BJ (cell line): ENCODE measurements around the gene SYT1. TPM values are rescaled to one million over a fixed set of nuclear protein-coding genes. Genes with fewer than 3 reads are reported as not detected.

Experiments used
- CTCF ChIA-PET: fragments of 350-600 bp; formaldehyde crosslinking; extraction: SDS; loops from one replicate; lab custom pipeline; 2021; ENCODE audit warnings: antibody characterized with exemption, inconsistent platforms; lab: Yijun Ruan, JAX
- POLR2A ChIA-PET: fragments of 300-600 bp; sonication (Branson Sonifier 250); formaldehyde crosslinking; extraction: SDS; loops from one replicate; lab custom pipeline; 2021; ENCODE audit warnings: antibody characterized with exemption; lab: Charles Lee
- DNase-seq: peaks from one replicate; pipeline ENCODE4 v3.0.0-alpha.2; 2011; ENCODE audit warnings: low read depth
- H3K27me3 ChIP-seq: 2 replicates; pipeline ENCODE4 v1.6.0; 2011; ENCODE audit warnings: low read length; ENCODE audit not compliant: control insufficient read depth, insufficient read depth
- H3K36me3 ChIP-seq: 2 replicates; pipeline ENCODE4 v1.5.1; 2011; ENCODE audit warnings: low read length; ENCODE audit not compliant: control insufficient read depth, insufficient read depth
- H3K4me3 ChIP-seq: 2 replicates; pipeline ENCODE4 v1.5.1; 2011; ENCODE audit warnings: low read depth, mild to moderate bottlenecking, control low read depth, low read length
- CTCF ChIP-seq: IDR thresholded peaks from 2 replicates; pipeline ENCODE4 v1.5.1; 2011; ENCODE audit warnings: low read depth, mild to moderate bottlenecking, control low read depth, inconsistent platforms, low read length, moderate library complexity; ENCODE audit not compliant: insufficient read depth
- polyA plus RNA-seq: library from polyadenylated mRNA; depleted of rRNA; stranded (reverse); fragments of >200 nt; gene quantifications from 2 replicates; pipeline ENCODE4 v1.2.3, GENCODE V29; 2011

SYT1 gene
- polyA plus RNA-seq, 1 experiment, result 0.70 TPM

GRCh38 chr12:79085106-79085682 is 220.6 kb downstream of the SYT1 start:
- Histone ChIP-seq H3K36me3 (no peaks in the 10 kb centered on the region), H3K4me3 (no peak overlapping the region), H3K27me3 (no peaks in the 10 kb centered on the region)
- ChIA-PET POLR2A (no interaction called here), CTCF (no interaction called here)
- no peak for DNase-seq
- TF ChIP-seq CTCF, result no peak

- Histone ChIP-seq H3K36me3 (no peaks in the 10 kb centered on the region), H3K4me3 (no peak overlapping the region), H3K27me3 (no peaks in the 10 kb centered on the region)
- no peak for DNase-seq
- no peak for TF ChIP-seq CTCF
- POLR2A ChIA-PET, result no interaction called here
- CTCF ChIA-PET, result no interaction called here
Measured at GRCh38 chr12:79086541-79087296, 222.1 kb downstream of the SYT1 start.

GRCh38 chr12:79098530-79098929 is 234.0 kb downstream of the SYT1 start:
- POLR2A ChIA-PET, result interaction anchor here (0.6 kb wide), 1 partner anchor 24 kb away, joined by 10 read pairs; no protein-coding TSS in a partner anchor
- no peaks in the 10 kb centered on the region for H3K36me3 ChIP-seq
- H3K27me3 ChIP-seq, result no peaks in the 10 kb centered on the region
- CTCF ChIA-PET, result no interaction called here
- no peak for DNase-seq
- no peak for TF ChIP-seq CTCF
- H3K4me3 ChIP-seq, result no peak overlapping the region

- CTCF ChIA-PET, result no interaction called here
- no peak for DNase-seq
- no peaks in the 10 kb centered on the region for H3K36me3 ChIP-seq
- H3K4me3 ChIP-seq, result no peak overlapping the region
- H3K27me3 ChIP-seq, result no peaks in the 10 kb centered on the region
- no peak for TF ChIP-seq CTCF
- POLR2A ChIA-PET, result no interaction called here
Measured at GRCh38 chr12:79108962-79109361, 244.4 kb downstream of the SYT1 start.

GRCh38 chr12:79114896-79115295 is 250.3 kb downstream of the SYT1 start:
- no peak overlapping the region for H3K4me3 ChIP-seq
- DNase-seq, result no peak
- no peaks in the 10 kb centered on the region for H3K27me3 ChIP-seq
- CTCF ChIA-PET, result no interaction called here
- POLR2A ChIA-PET, result no interaction called here
- H3K36me3 ChIP-seq, result no peaks in the 10 kb centered on the region
- no peak for TF ChIP-seq CTCF
